Activated CD4-positive, alpha-beta T cell treated with anti-CD3 and anti-CD28 coated beads, Interleukin-10, Interleukin-2, amounts not matched to agents 100 ng/mL and 50 ng/mL, durations not matched to agents 16 hours and 8 hours (primary cell): Measurements from ENCODE around the gene TAS2R5.
"Not testable (repeated sequence)": the region's sequence is repeated elsewhere in the genome, so short reads cannot be mapped to it uniquely, and the experiment has no call there.

Source experiments
- DNase-seq: peaks from one replicate; pipeline ENCODE4 v3.0.0-alpha.2; 2020

The TAS2R5 gene

GRCh38 chr7:141789917-141790316 is at the start of gene TAS2R5:
TSS of gene TAS2R5 (plus strand) at chr7:141790217. CDS start at chr7:141790362, 145 bp downstream.
- no peak for DNase-seq

GRCh38 chr7:141742229-141742628 is 47.8 kb upstream of the TAS2R5 start:
- DNase-seq, result no peak

- DNase-seq, result no peak
Measured at GRCh38 chr7:141744131-141744530, 45.9 kb upstream of the TAS2R5 start.

- DNase-seq, result no peak
Measured at GRCh38 chr7:141748396-141748795, 41.6 kb upstream of the TAS2R5 start.

- DNase-seq, result not testable (repeated sequence)
Measured at GRCh38 chr7:141751904-141752303, 38.1 kb upstream of the TAS2R5 start.

- peak; percentile 7 for DNase-seq
Measured at GRCh38 chr7:141752634-141753033, 37.4 kb upstream of the TAS2R5 start.

- peak; percentile 39 for DNase-seq
Measured at GRCh38 chr7:141754939-141755338, 35.1 kb upstream of the TAS2R5 start.

GRCh38 chr7:141763797-141764196 is 26.2 kb upstream of the TAS2R5 start, which contains the start of gene TAS2R3:
TSS of gene TAS2R3 (plus strand) at chr7:141764097. CDS start at chr7:141764159, 62 bp downstream.
- no peak for DNase-seq

- not testable (repeated sequence) for DNase-seq
Measured at GRCh38 chr7:141770083-141770583, 19.9 kb upstream of the TAS2R5 start.

GRCh38 chr7:141776374-141776773 is 13.6 kb upstream of the TAS2R5 start, which contains the start of gene TAS2R4:
TSS of gene TAS2R4 (plus strand) at chr7:141776674. CDS start at chr7:141778489, 1,815 bp downstream.
- no peak for DNase-seq

GRCh38 chr7:141785706-141786552 is 4.1 kb upstream of the TAS2R5 start:
- peak; percentile 51 for DNase-seq

GRCh38 chr7:141788296-141788695 is 1.7 kb upstream of the TAS2R5 start:
- DNase-seq, result no peak

GRCh38 chr7:141792526-141792925 is 2.5 kb downstream of the TAS2R5 start:
- DNase-seq, result no peak

- DNase-seq, result no peak
Measured at GRCh38 chr7:141820067-141820466, 30.1 kb downstream of the TAS2R5 start.

- not testable (repeated sequence) for DNase-seq
Measured at GRCh38 chr7:141822432-141822831, 32.4 kb downstream of the TAS2R5 start.

GRCh38 chr7:141837683-141838082 is 47.7 kb downstream of the TAS2R5 start:
- DNase-seq, result no peak

- DNase-seq, result no peak
Measured at GRCh38 chr7:141838581-141838980, 48.6 kb downstream of the TAS2R5 start.

- DNase-seq, result no peak
Measured at GRCh38 chr7:141839256-141839655, 49.2 kb downstream of the TAS2R5 start.

GRCh38 chr7:141840708-141841107 is 50.7 kb downstream of the TAS2R5 start:
- no peak for DNase-seq
